Bronchial epithelial cell (primary cell): ENCODE measurements around the gene CTNS. TPM values are rescaled to one million over a fixed set of nuclear protein-coding genes. Genes with fewer than 3 reads are reported as not detected.

Experiments used
- DNase-seq: peaks from one replicate; pipeline ENCODE4 v3.0.0-alpha.2; 2010; ENCODE audit warnings: low read depth
- FAIRE-seq: peaks from 2 replicates; lab custom pipeline; 2011; peaks lifted over from hg19 to GRCh38; lab: Jason Lieb, UNC
- H3K27me3 ChIP-seq: 2 replicates; pipeline ENCODE4 v1.5.1; 2011; ENCODE audit warnings: low read length; ENCODE audit not compliant: control insufficient read depth, insufficient read depth
- H3K36me3 ChIP-seq: 2 replicates; pipeline ENCODE4 v1.5.1; 2011; ENCODE audit warnings: low read length; ENCODE audit not compliant: control insufficient read depth, insufficient read depth
- H3K4me3 ChIP-seq: 2 replicates; pipeline ENCODE4 v1.5.1; 2011; ENCODE audit warnings: mild to moderate bottlenecking, low read depth, low read length, control low read depth
- CTCF ChIP-seq: IDR thresholded peaks from 2 replicates; pipeline ENCODE4 v1.5.1; 2011; ENCODE audit warnings: mild to moderate bottlenecking, moderate library complexity, low read length, control low read depth, inconsistent platforms; ENCODE audit not compliant: insufficient read depth, severe bottlenecking
- total RNA-seq: library from RNA; depleted of rRNA; stranded (reverse); fragments of >200 nt; gene quantifications from 2 replicates; pipeline ENCODE4 v1.2.1, GENCODE V29; 2014

Gene CTNS
- total RNA-seq, 1 donor from 2014 or later: 31.3 TPM

DNA sequence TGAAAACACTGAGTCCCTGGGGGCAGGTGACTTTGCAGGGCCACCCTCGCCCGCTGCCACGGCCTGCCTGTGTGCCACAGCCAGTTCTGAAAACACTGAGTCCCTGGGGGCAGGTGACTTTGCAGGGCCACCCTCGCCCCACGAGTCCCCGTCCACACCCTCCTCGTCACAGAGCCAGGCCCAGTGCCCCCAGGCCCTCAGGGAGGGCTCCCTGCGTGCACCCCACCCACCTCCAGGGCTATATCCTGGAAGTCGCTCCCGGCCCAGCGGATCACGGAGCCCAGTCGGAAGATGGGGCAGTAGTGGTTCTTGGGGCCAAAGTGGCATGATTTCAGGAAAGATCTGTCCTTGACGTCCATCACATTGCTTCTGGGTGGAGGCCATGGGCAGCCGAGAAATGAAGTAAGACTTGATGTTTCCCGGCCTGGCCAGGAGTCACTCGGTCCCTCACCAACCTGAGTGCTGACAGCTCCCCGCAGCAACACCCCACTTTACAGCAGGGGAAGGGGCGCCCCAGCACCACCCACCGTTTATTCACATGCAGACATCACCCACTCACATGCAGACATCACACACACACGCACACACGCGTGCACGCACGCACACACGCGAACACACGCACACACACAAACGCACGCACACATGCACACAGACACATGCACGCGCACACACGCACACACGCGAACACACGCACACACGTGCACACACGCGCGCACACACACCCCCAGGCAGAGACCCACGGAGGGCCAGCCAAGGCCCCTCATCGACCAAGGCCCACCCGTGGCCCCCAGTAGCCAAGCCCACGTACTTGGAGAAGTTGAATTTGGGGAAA, 52.9 kb downstream of the CTNS start:
- TF ChIP-seq CTCF: no peak
- Histone ChIP-seq H3K27me3 (peaks cover 4% of the 10 kb centered on the region), H3K36me3 (no peaks in the 10 kb centered on the region), H3K4me3 (no peak overlapping the region)
- no peak for FAIRE-seq
- no peak for DNase-seq

- FAIRE-seq (no peak), DNase-seq (no peak)
- Histone ChIP-seq H3K36me3 (no peaks in the 10 kb centered on the region), H3K27me3 (peaks cover 1% of the 10 kb centered on the region), H3K4me3 (no peak overlapping the region)
- TF ChIP-seq CTCF: no peak
These were observed 53.6 kb downstream of the CTNS start for GRCh38 chr17:3690094-3690715.

DNA sequence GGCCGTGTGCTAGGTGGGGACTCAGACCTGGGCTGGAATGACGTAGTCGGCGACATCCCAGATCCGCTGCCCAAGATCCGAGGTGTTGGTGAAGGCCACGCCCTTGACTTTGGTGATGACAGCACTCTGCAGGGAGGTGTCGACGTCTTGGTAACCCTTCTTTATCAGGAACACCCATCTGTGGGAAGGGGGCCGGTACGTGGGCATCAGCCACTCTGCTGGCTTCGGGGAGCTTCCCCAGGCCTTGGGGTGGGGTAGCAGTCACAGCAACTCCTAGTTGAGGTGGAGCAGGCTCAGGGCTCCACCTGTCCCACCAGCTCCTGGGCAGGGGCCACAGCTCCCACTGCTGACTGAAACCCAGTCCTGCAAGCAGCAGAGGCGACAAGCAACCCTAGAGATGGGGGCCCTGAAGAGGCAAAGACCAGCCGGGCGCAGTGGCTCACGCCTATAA, 55.1 kb downstream of the CTNS start:
- no peaks in the 10 kb centered on the region for H3K36me3 ChIP-seq
- peaks cover 1% of the 10 kb centered on the region for H3K27me3 ChIP-seq
- DNase-seq (no peak), FAIRE-seq (no peak)
- H3K4me3 ChIP-seq: no peak overlapping the region
- TF ChIP-seq CTCF: no peak

GRCh38 chr17:3692346-3692745, 55.8 kb downstream of the CTNS start:
- peak; percentile 10 for TF ChIP-seq CTCF
- Histone ChIP-seq H3K36me3 (no peaks in the 10 kb centered on the region), H3K4me3 (no peak overlapping the region), H3K27me3 (peaks cover 1% of the 10 kb centered on the region)
- no peak for FAIRE-seq
- DNase-seq: no peak

DNA sequence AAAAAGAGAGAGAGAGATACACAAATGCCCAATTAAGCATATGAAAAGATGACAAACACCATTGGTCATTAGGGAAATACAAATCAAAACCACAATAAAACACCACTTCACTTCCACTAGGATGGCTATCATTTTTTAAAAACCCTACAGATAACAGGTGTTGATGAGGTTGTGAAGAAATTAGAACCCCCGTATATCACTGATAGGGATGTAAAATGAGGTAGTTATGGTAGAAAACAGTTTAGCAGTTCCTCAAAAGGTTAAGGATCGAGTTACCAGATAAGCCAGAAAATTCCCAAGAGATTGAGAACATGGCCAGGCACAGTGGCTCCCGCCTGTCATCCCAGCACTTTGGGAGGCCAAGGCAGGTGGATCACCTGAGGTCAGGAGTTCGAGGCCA, 56.6 kb downstream of the CTNS start:
- Histone ChIP-seq H3K27me3 (no peaks in the 10 kb centered on the region), H3K4me3 (no peak overlapping the region), H3K36me3 (no peaks in the 10 kb centered on the region)
- DNase-seq (no peak), FAIRE-seq (no peak)
- no peak for TF ChIP-seq CTCF
